ENCODE measurements around the gene OSBPL10. TPM values are rescaled to one million over a fixed set of nuclear protein-coding genes. Genes with fewer than 3 reads are reported as not detected.

Gene OSBPL10
- total RNA-seq, 4 donors from 2014 or later: 7.9 to 25.5 (median 11.8) TPM

DNA sequence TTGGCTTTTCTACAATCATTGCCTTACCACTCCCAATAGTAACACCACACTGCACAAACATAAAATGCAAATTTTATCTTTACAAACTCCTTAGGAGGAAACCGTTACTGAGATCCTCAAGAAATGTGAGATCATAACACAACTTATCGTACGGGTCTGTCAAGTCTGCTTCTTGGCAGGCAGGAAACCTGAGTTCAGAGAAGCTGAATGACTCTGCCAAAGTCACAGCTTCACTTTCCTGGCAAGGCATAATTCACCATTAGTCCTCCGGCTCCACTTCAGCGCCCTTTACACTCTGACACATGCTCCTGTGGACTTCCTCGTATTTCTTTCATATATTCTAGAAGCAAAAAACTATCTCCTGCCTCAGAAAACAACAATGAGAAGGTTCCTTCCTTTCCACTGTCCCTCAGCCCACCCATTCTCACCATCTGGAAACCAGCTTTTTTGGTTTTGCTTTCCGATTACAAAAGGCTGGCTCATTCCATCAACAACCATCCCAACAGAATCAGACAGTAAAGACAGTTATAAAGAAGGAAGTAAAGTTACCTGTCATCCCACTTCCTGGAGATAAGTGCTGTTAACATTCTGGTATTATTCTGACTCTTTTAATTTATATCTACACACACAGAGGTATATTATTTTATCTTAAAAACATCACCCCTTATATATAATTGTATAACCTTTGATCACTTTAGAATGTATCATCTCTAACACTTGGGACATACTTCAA is 225.0 kb downstream of the OSBPL10 start:
- H3K9me3 ChIP-seq: no peaks in the 10 kb centered on the region
- ATAC-seq: no peak
- TF ChIP-seq POLR2AphosphoS5 (IDR thresholded peaks at IDR 0.05): no peak
- TF ChIP-seq EP300 (IDR thresholded peaks at IDR 0.05): no peak
- TF ChIP-seq POLR2A (IDR thresholded peaks at IDR 0.05): no peak
- TF ChIP-seq, protein P1, sequence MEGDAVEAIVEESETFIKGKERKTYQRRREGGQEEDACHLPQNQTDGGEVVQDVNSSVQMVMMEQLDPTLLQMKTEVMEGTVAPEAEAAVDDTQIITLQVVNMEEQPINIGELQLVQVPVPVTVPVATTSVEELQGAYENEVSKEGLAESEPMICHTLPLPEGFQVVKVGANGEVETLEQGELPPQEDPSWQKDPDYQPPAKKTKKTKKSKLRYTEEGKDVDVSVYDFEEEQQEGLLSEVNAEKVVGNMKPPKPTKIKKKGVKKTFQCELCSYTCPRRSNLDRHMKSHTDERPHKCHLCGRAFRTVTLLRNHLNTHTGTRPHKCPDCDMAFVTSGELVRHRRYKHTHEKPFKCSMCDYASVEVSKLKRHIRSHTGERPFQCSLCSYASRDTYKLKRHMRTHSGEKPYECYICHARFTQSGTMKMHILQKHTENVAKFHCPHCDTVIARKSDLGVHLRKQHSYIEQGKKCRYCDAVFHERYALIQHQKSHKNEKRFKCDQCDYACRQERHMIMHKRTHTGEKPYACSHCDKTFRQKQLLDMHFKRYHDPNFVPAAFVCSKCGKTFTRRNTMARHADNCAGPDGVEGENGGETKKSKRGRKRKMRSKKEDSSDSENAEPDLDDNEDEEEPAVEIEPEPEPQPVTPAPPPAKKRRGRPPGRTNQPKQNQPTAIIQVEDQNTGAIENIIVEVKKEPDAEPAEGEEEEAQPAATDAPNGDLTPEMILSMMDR (IDR thresholded peaks at IDR 0.05): no peak
- 57 to 73% methylated on average over 6 to 7 of the region's 7 CpGs for WGBS, 2 donors (ENCODE audit: low coverage in 1 of 2)
- no peaks in the 10 kb centered on the region for H3K36me3 ChIP-seq
- no peak overlapping the region for H3K4me3 ChIP-seq
- no peaks in the 10 kb centered on the region for H3K4me1 ChIP-seq
- no peak overlapping the region for H3K27ac ChIP-seq
- H3K27me3 ChIP-seq: no peaks in the 10 kb centered on the region

DNA sequence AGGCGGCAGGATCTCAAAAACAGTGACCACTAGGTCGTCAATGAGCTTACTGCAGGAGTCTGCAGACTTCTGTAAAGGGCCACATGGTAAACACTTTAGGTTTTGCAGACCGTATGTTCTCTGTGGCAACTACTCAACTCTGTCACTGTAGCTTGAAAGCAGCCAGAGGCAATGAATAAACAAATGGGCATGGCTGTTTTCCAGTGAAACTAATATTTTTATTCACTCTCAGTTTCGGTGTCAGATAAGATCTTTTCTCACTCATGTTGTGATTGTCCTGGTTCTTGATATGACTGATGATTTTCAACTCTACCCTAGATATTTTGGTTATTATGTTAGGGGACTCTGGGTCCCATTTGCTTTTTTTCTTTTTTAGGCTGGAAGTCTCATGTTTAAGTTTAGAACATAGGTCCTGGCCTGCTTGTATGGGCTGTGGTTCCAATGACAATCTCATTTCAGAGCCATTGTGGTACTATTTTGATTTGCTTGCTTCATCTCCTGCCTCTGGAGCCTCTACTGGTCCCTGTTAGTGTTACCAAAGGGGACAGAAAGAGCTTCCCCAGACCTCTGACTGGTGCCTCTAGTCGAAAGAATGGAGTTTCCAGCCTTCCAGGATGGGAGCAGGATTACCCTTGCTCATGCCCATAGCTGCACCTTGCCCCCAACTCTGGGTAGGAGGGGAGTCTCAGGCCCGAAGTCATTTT is 226.3 kb downstream of the OSBPL10 start:
- Histone ChIP-seq H3K27ac (no peak overlapping the region), H3K4me1 (no peaks in the 10 kb centered on the region), H3K4me3 (no peak overlapping the region), H3K27me3 (no peaks in the 10 kb centered on the region), H3K36me3 (no peaks in the 10 kb centered on the region), H3K9me3 (no peaks in the 10 kb centered on the region)
- TF ChIP-seq, protein P1 (IDR thresholded peaks at IDR 0.05): no peak
- TF ChIP-seq EP300 (IDR thresholded peaks at IDR 0.05) (no peak), POLR2AphosphoS5 (IDR thresholded peaks at IDR 0.05) (no peak), POLR2A (IDR thresholded peaks at IDR 0.05) (no peak)
- no peak for ATAC-seq
- 80 to 84% methylated on average over 5 to 6 of the region's 6 CpGs for WGBS, 2 donors (ENCODE audit: low coverage in 1 of 2)

DNA sequence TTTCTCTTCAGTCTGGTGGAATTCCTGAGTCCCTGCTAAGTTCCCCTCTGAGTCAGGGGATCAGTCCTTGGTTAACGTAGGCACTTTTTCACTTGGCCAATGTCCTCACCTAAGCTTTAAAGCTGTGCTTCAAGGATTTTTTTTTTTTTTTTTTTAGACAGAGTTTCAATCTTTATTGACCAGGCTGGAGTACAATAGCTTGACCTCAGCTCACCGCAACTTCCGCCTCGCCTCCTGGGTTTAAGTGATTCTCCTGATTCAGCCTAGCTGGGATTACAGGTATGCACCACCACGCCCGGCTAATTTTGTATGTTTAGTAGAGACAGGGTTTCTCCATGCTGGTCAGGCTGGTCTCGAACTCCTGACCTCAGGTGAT is 228.0 kb downstream of the OSBPL10 start:
- Histone ChIP-seq H3K27ac (no peak overlapping the region), H3K36me3 (no peaks in the 10 kb centered on the region), H3K4me3 (no peak overlapping the region), H3K4me1 (no peaks in the 10 kb centered on the region), H3K9me3 (no peaks in the 10 kb centered on the region), H3K27me3 (no peaks in the 10 kb centered on the region)
- no peak for TF ChIP-seq POLR2AphosphoS5 (IDR thresholded peaks at IDR 0.05)
- TF ChIP-seq, protein P1 (IDR thresholded peaks at IDR 0.05): no peak
- TF ChIP-seq POLR2A (IDR thresholded peaks at IDR 0.05): no peak
- no peak for TF ChIP-seq EP300 (IDR thresholded peaks at IDR 0.05)
- ATAC-seq: no peak
- WGBS, 2 donors (ENCODE audit: low coverage in 1 of 2): 96 to 98% methylated on average over 4 to 7 of the region's 7 CpGs

DNA sequence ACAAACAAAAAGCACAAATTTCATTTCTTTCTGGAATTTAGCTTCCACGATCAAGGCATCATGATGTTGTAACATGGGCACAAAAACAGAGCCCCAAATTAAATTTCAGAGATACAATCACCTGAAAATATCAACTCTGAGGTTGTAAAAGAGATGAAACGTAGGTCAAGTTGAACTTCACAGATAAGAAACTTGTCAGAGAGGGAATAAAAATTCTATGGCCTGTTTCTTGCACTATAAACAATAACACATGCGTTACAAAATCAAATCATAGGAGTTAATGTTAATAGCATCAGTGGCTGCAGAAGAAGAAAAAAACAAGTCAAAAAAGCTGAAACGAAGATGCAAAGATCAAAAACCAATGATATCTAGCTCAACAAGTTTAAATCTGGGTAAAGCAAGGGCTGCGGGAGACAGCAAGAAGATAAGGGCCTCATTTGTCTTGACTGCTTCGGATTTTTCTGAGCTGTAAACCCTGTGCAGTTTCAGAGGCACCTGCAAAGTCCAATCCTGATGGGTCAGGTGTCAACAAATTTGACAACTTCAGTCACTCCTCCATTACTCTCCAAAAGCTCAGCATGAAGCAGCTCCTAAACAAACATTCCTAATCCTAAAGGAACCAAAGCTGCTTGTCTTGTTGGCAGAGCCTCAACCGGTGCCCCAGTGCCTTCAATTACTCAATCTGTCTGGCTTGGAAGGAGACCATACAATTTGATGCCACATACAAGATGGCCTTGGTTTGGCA is 228.6 kb downstream of the OSBPL10 start:
- H3K4me1 ChIP-seq: no peaks in the 10 kb centered on the region
- ATAC-seq: no peak
- no peaks in the 10 kb centered on the region for H3K27me3 ChIP-seq
- TF ChIP-seq POLR2AphosphoS5 (IDR thresholded peaks at IDR 0.05) (no peak), POLR2A (IDR thresholded peaks at IDR 0.05) (no peak), EP300 (IDR thresholded peaks at IDR 0.05) (no peak)
- TF ChIP-seq, protein P1 (IDR thresholded peaks at IDR 0.05): no peak
- H3K27ac ChIP-seq: no peak overlapping the region
- WGBS, 2 donors (ENCODE audit: low coverage in 1 of 2): 84 to 88% methylated on average over 5 to 7 of the region's 7 CpGs
- no peaks in the 10 kb centered on the region for H3K36me3 ChIP-seq
- no peak overlapping the region for H3K4me3 ChIP-seq
- no peaks in the 10 kb centered on the region for H3K9me3 ChIP-seq
